Astrocyte (in vitro differentiated cells and primary cell): ENCODE data around the gene MEG3. TPM values are rescaled to one million over a fixed set of nuclear protein-coding genes. Genes with fewer than 3 reads are reported as not detected.

ENCODE experiments used
- DNase-seq: peaks from one replicate; pipeline ENCODE4 v3.0.0-alpha.2; 2010; ENCODE audit warnings: low read depth
- FAIRE-seq: peaks from 2 replicates; lab custom pipeline; 2011; peaks lifted over from hg19 to GRCh38; lab: Jason Lieb, UNC
- H2AFZ ChIP-seq: 2 replicates; pipeline ENCODE4 v1.6.0; 2012; ENCODE audit warnings: low read depth, low read length, inconsistent platforms
- H3K27ac ChIP-seq: 2 replicates; pipeline ENCODE4 v1.5.1; 2011; ENCODE audit warnings: low read depth, low read length, inconsistent platforms
- H3K27me3 ChIP-seq: 2 replicates; pipeline ENCODE4 v1.6.0; 2011; ENCODE audit warnings: low read length, inconsistent platforms; ENCODE audit not compliant: insufficient read depth
- H3K36me3 ChIP-seq: 2 replicates; pipeline ENCODE4 v1.5.1; 2011; ENCODE audit warnings: low read length, inconsistent platforms; ENCODE audit not compliant: insufficient read depth
- H3K4me1 ChIP-seq: 2 replicates; pipeline ENCODE4 v1.5.1; 2011; ENCODE audit warnings: low read length, inconsistent platforms; ENCODE audit not compliant: insufficient read depth
- H3K4me2 ChIP-seq: 2 replicates; pipeline ENCODE4 v1.6.0; 2012; ENCODE audit warnings: low read length, inconsistent platforms
- H3K4me3 ChIP-seq: 2 replicates; pipeline ENCODE4 v1.5.1; 2011; ENCODE audit warnings: low read depth, mild to moderate bottlenecking, low read length, inconsistent platforms; ENCODE audit not compliant: insufficient read depth
- H3K79me2 ChIP-seq: 2 replicates; pipeline ENCODE4 v1.6.0; 2012; ENCODE audit warnings: mild to moderate bottlenecking, low read length, inconsistent platforms; ENCODE audit not compliant: insufficient read depth
- H3K9ac ChIP-seq: 2 replicates; pipeline ENCODE4 v1.6.0; 2012; ENCODE audit warnings: mild to moderate bottlenecking, low read length, inconsistent platforms
- H3K9me3 ChIP-seq: 2 replicates; pipeline ENCODE4 v1.5.1; 2012; ENCODE audit warnings: low read depth, mild to moderate bottlenecking, low read length, inconsistent platforms; ENCODE audit not compliant: insufficient read depth
- H4K20me1 ChIP-seq: 2 replicates; pipeline ENCODE4 v1.6.0; 2012; ENCODE audit warnings: low read length, inconsistent platforms; ENCODE audit not compliant: insufficient read depth
- H3K27ac Mint-ChIP-seq: one replicate; pipeline ENCODE4 v1.8.0; 2021; ENCODE audit warnings: mild to moderate bottlenecking, mixed read lengths; ENCODE audit not compliant: unreplicated experiment
- H3K27me3 Mint-ChIP-seq: one replicate; pipeline ENCODE4 v1.8.0; 2021; ENCODE audit warnings: low read depth, mixed read lengths; ENCODE audit not compliant: unreplicated experiment
- H3K36me3 Mint-ChIP-seq: one replicate; pipeline ENCODE4 v1.8.0; 2021; ENCODE audit warnings: low read depth, mixed read lengths; ENCODE audit not compliant: unreplicated experiment
- H3K4me1 Mint-ChIP-seq: one replicate; pipeline ENCODE4 v1.8.0; 2021; ENCODE audit warnings: low read depth, mixed read lengths; ENCODE audit not compliant: unreplicated experiment
- H3K4me3 Mint-ChIP-seq: one replicate; pipeline ENCODE4 v1.8.0; 2021; ENCODE audit warnings: mild to moderate bottlenecking, moderate library complexity, mixed read lengths; ENCODE audit not compliant: unreplicated experiment
- H3K9me3 Mint-ChIP-seq: one replicate; pipeline ENCODE4 v1.8.0; 2021; ENCODE audit warnings: mild to moderate bottlenecking, mixed read lengths; ENCODE audit not compliant: unreplicated experiment
- EZH2 ChIP-seq: IDR thresholded peaks from 2 replicates; pipeline ENCODE4 v1.6.1; 2012; ENCODE audit warnings: mild to moderate bottlenecking, low read length, inconsistent platforms; ENCODE audit not compliant: insufficient read depth
- total RNA-seq: library from RNA; stranded (reverse); gene quantifications from 2 replicates; pipeline ENCODE4 v1.2.1, GENCODE V29; 2021
- TF ChIP-seq, protein P1 (sequence below): IDR thresholded peaks from 2 replicates; pipeline ENCODE4 v1.5.1; 2011; ENCODE audit warnings: low read depth, mild to moderate bottlenecking, inconsistent platforms, low read length, moderate library complexity; ENCODE audit not compliant: insufficient read depth

Gene MEG3
- total RNA-seq, 1 donor from 2014 or later = not detected

DNA sequence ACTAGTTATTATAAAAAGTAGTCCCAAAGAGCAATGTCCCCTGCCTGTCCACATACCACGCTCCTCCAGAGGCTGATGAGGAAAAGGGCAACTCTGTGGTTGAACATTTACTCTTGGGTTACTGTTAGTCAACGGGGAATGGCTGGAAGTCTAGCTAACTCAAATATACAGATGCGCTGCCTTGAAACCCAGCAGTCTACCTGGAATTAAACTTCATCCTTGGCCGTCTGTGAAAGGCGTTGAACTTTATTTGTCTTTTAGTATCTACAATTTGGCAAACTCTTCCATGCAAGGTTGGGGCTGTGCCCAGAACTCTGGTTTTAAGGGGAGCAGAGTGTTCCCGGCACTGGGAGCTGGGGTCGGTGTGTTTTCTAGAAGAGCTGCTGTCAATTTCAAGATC, 3.9 kb upstream of the MEG3 start:
- Histone ChIP-seq H2AFZ (no peak overlapping the region), H4K20me1 (peaks cover 4% of the 10 kb centered on the region), H3K4me3 (no peak overlapping the region), H3K4me2 (no peak overlapping the region), H3K36me3 (no peaks in the 10 kb centered on the region), H3K27ac (no peak overlapping the region), H3K4me1 (peaks cover 18% of the 10 kb centered on the region), H3K9ac (no peak overlapping the region), H3K27me3 (no peaks in the 10 kb centered on the region), H3K9me3 (peaks cover 2% of the 10 kb centered on the region), H3K79me2 (peaks cover 11% of the 10 kb centered on the region)
- FAIRE-seq (no peak), DNase-seq (no peak)
- Mint-ChIP-seq H3K4me3 (no peak overlapping the region), H3K4me1 (peaks cover 5% of the 10 kb centered on the region), H3K36me3 (no peaks in the 10 kb centered on the region), H3K9me3 (peaks cover 7% of the 10 kb centered on the region), H3K27me3 (peaks cover 16% of the 10 kb centered on the region), H3K27ac (no peak overlapping the region)
- TF ChIP-seq EZH2 = no peak
- TF ChIP-seq, protein P1, sequence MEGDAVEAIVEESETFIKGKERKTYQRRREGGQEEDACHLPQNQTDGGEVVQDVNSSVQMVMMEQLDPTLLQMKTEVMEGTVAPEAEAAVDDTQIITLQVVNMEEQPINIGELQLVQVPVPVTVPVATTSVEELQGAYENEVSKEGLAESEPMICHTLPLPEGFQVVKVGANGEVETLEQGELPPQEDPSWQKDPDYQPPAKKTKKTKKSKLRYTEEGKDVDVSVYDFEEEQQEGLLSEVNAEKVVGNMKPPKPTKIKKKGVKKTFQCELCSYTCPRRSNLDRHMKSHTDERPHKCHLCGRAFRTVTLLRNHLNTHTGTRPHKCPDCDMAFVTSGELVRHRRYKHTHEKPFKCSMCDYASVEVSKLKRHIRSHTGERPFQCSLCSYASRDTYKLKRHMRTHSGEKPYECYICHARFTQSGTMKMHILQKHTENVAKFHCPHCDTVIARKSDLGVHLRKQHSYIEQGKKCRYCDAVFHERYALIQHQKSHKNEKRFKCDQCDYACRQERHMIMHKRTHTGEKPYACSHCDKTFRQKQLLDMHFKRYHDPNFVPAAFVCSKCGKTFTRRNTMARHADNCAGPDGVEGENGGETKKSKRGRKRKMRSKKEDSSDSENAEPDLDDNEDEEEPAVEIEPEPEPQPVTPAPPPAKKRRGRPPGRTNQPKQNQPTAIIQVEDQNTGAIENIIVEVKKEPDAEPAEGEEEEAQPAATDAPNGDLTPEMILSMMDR = no peak

DNA sequence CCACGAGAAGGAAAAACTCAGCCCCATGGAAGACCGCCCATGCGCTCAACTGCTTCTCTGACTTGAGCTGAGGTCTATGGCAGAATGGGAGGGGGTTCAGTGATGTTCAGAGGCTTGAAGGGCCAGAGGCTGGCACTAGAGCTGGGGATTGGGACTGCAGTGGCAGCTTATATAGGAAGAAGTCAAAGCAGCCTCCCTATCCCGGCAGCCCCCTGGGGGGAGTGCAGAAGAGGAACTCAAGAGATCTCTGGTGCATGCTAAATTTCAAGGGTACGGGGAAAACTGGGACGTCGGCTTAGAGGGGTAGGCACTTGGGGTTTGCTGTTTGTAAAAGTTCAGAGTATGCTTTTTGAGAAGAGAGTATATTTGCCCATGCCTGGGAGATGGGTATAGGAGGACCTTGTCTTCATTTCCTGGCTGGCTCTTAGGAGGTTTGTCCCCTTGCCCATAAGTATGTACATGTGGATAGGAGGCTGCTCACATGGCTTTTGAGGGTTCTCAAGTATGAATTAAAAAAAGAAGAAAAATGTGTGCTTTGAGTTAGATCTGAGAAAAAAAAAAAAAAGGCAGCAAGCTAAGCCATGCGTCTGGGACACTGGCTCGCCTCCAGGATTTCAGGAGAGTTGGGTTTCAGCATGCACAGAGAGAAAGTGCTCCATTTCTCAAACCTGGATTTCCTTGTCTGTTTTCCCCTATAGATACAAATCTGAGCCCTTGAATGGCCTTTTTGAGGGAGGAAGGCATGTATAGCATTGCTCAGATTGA, 3.2 kb upstream of the MEG3 start:
- DNase-seq (no peak), FAIRE-seq (no peak)
- Histone ChIP-seq H3K79me2 (peaks cover 17% of the 10 kb centered on the region), H3K9me3 (peaks cover 2% of the 10 kb centered on the region), H3K27me3 (no peaks in the 10 kb centered on the region), H4K20me1 (peaks cover 9% of the 10 kb centered on the region), H2AFZ (no peak overlapping the region), H3K27ac (no peak overlapping the region), H3K4me2 (no peak overlapping the region), H3K4me1 (peaks cover 18% of the 10 kb centered on the region), H3K36me3 (no peaks in the 10 kb centered on the region), H3K9ac (no peak overlapping the region), H3K4me3 (no peak overlapping the region)
- H3K36me3 Mint-ChIP-seq = peaks cover 2% of the 10 kb centered on the region
- no peak overlapping the region for H3K4me3 Mint-ChIP-seq
- peaks cover 5% of the 10 kb centered on the region for H3K4me1 Mint-ChIP-seq
- H3K27me3 Mint-ChIP-seq = peaks cover 16% of the 10 kb centered on the region
- peaks cover 7% of the 10 kb centered on the region for H3K9me3 Mint-ChIP-seq
- no peak for TF ChIP-seq EZH2
- TF ChIP-seq, protein P1 = no peak
- no peak overlapping the region for H3K27ac Mint-ChIP-seq

DNA sequence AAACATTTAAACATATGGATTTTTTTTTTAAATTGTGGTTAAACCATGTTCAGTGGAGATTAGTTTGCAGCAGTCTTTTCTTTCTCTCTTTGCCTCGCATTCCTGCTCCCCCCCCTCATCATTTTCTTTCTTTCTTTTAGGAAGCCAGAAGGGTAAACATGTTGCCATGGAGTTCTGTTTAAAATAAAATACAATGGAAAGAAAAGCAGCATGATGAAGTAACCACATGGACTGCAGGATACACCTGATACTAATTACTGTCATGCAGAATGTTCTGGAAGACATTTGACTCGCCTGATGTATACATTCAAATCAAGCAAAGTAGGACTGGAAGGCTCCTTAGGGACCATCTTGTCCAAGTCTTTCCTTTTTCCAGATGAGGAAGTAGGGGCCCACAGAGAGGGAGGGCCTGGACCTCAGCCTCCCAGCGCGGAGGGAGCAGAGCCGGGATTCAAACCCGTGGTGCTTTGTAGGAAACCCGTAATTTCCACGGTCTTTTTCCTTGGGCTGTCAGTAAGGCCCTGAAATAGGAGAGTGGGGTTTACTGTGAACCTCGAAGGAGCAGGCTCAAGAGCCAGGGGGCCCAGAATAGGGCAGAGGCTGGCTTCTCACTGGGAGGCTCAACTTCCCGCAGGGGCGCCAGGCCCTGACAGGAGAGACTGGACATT, 2.4 kb upstream of the MEG3 start:
- Histone ChIP-seq H3K27me3 (no peaks in the 10 kb centered on the region), H2AFZ (no peak overlapping the region), H3K9me3 (peaks cover 2% of the 10 kb centered on the region), H3K9ac (no peak overlapping the region), H4K20me1 (peaks cover 15% of the 10 kb centered on the region), H3K79me2 (peaks cover 24% of the 10 kb centered on the region), H3K4me1 (peaks cover 15% of the 10 kb centered on the region), H3K4me2 (no peak overlapping the region), H3K36me3 (no peaks in the 10 kb centered on the region), H3K27ac (no peak overlapping the region), H3K4me3 (no peak overlapping the region)
- FAIRE-seq (no peak), DNase-seq (no peak)
- Mint-ChIP-seq H3K27me3 (peaks cover 18% of the 10 kb centered on the region), H3K9me3 (peaks cover 7% of the 10 kb centered on the region), H3K36me3 (peaks cover 2% of the 10 kb centered on the region), H3K4me1 (peaks cover 5% of the 10 kb centered on the region), H3K27ac (no peak overlapping the region), H3K4me3 (no peak overlapping the region)
- TF ChIP-seq, protein P1 = no peak
- no peak for TF ChIP-seq EZH2
